CD4-positive, alpha-beta T cell treated with Interleukin-21 for 1 hour (primary cell): ENCODE measurements around the gene NUMB.
"Not testable (repeated sequence)": the region's sequence is repeated elsewhere in the genome, so short reads cannot be mapped to it uniquely, and the experiment has no call there.

ENCODE experiments used
- DNase-seq: peaks from one replicate; pipeline ENCODE4 v3.0.0-alpha.2; 2020

NUMB gene

DNA sequence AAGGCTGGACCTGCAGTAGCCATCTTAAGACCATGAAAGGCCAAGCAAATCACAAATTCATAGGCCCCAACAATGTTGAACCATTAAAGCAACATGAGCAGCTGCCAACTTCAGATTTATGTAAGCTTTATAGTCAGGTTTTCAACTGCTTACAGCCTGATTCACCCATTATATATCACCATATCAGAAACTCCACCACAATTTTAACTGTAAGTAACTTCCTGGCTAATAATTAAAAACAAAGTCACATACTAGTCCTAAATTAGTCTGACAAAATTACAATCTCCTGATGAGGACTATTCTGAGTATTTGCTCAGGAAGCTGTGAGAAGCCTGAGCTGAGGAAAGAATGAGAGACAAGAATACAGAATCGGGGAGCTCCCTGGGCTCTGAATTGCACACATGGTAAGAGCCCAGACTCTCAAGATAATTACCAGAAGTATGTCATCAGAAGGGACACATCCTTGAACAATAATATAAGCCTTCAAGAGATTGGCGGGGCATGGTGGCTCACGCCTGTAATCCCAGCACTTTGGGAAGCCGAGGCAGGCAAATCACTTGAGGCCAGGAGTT is 55.1 kb downstream of the NUMB start:
- no peak for DNase-seq

DNA sequence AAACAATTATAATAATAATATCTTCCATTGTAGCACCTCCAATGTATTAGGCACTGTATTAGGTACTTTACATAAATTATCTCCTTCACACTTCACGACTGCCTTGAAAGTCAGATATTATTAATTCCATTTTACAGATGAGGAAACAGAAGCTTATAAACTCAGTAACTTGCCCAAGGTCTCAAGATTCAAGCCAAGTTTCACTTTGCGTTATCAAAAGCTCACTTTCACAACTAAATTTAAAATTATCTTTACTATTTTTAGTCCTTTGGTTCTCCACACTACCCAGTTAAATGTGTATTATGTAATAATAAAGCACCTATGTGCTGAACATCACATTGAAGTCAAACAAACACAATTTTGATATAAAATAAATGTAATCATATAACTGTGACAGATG is 55.8 kb downstream of the NUMB start:
- no peak for DNase-seq

DNA sequence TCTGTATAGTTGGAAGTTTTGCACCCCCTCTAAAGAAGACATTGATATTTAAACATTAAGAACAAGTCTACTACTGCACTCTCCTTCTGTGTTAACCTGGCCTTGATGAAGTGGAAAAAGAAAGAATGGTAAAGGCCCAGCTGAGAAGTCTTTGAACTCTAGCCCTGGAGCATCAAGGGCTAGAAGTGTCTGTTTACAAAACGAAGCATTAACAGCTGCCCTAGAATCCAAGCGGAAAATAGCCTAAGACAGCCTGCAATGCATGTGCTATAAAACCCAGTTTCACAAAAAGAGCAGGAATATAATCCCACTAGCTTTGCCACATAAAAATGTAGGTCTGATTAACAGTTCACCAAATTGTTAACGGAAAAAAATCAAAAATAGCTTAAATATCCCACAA is 60.5 kb downstream of the NUMB start:
- DNase-seq, result no peak

DNA sequence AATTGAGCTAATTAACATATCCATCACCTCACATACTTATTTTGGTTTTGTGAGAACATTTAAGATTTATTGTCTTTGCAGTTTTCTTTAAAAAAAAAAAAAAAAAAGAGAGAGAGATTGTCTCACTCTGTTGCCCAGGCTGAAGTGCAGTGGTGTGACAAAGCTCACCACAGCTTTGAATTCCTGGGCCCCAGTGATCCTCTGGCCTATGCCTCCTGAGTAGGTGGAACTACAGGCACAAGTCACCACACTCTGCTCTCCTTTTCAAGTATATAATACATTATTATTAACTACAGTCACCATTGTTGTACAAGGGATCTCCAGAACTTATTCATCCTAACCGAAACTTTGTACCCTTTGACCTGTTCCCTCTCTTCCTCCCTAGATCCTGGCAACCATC is 64.0 kb downstream of the NUMB start:
- DNase-seq, result no peak

DNA sequence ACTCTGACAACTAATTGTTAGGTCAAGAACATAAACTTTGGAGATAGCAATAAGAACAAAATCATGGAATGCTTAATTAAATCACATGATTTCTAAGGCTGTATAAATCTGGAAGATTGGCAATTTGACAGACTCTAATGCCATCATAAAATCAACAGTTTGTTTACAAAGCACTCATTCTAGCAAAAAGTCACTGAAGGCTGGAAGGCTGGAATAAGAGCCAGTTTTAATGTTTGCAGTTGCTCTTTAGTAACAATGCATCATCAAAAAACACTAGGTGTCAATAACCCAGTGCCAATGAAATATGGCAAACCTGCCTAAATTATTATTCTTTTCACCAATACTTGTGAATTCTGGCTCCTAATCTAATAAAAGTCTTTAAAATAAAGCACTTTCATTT is 65.0 kb downstream of the NUMB start:
- DNase-seq, result no peak

DNA sequence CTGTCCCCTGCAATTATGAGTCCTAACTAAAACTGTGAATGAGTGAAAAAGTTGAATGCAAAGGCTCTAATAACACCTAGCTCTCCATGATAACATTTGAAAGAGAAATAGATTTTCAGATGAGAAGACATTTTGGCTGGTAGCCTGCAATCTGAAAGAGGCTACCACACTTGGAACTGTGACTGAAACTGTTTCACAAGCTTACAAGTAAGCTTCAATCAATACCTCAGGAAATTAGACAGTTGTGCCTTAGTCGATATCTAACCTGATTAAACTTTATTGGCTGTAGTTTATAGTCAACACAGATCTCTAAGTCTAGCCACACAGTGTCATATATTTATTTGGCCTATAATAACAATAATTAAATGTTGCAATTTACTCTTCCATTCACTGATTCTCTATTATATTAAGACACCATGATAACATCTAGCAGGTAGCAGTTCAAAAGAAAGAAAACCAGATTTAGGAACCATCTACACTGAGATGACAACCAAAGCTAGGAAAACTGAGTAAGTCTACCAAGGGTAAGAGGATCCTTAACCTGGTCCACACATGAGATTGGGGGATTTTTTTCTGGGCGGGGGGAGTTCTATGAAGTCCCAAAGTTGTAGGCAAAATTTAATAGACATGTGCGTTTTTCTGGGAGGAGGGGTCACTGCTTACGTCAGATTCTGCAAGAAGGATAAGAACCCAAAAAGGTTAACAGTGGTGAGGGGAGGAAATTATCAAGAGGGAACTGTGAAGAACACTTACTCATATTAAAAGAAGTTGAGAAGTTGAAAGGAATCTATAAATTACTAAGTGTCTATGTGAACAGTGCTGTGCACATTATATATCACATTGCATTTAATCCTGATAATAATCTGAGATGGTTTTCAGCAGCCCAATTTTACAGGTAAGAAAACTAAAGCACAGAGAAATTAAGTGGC is 65.8 kb downstream of the NUMB start:
- DNase-seq, result no peak

DNA sequence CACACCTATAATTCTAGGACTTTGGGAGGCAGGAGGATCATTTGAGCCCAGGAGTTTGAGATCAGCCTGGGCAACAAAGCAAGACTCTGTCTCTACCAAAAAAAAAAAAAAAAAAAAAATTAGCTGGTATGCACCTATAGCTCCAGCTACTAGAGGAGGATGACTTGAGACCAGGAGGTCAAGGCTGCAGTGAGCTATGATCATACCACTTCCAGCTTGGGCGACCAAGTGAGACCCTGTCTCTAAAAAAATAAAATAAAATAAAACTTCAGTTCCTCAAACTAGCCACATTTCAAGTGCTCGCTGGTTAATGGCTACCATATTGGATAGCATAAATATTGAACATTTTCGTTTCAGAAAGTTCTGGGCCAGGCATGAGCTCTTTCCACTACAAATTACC is 70.5 kb downstream of the NUMB start:
- DNase-seq, result not testable (repeated sequence)

DNA sequence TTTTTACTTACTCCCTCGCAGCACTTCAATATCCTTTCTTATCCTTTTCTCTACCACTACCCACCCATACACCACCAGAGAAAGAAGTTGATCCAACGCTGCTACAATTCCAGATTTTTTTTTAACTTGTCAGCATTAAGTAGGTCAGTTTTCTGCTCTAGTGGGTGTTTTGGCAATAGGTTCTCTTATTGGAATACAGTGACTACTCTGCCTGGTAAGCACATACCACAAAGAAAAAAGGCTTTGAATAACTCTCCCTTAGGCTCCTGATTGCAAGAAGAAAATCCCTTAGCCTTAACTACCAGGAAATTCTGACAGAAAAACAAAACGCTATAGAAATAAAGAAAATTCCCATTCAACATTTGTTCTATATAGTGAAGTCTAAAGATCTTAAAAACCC is 72.0 kb downstream of the NUMB start:
- DNase-seq, result no peak

DNA sequence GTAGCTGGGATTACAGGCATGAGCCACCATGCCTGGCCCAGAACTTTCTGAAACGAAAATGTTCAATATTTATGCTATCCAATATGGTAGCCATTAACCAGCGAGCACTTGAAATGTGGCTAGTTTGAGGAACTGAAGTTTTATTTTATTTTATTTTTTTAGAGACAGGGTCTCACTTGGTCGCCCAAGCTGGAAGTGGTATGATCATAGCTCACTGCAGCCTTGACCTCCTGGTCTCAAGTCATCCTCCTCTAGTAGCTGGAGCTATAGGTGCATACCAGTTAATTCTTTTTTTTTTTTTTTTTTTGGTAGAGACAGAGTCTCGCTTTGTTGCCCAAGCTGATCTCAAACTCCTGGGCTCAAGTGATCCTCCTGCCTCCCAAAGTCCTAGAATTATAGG is 73.3 kb downstream of the NUMB start:
- DNase-seq, result not testable (repeated sequence)

DNA sequence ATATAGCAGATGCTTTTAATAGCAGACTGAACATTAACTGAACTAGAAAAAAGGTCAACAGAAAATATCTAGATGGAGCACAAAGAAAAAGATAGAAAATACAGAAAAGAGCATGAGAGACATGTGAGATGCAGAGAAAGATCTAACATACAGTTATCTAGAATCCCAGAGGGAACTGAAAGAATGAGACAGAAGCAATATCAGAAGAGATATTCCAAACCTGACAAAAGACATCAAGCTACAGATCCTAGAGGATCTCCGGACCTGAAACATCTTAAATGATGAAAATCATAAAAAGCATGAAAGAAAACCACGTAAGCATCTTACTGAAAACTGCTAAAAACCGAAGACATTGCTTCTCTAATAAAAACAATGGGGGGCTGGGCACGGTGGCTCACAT is 75.0 kb downstream of the NUMB start:
- DNase-seq, result no peak

DNA sequence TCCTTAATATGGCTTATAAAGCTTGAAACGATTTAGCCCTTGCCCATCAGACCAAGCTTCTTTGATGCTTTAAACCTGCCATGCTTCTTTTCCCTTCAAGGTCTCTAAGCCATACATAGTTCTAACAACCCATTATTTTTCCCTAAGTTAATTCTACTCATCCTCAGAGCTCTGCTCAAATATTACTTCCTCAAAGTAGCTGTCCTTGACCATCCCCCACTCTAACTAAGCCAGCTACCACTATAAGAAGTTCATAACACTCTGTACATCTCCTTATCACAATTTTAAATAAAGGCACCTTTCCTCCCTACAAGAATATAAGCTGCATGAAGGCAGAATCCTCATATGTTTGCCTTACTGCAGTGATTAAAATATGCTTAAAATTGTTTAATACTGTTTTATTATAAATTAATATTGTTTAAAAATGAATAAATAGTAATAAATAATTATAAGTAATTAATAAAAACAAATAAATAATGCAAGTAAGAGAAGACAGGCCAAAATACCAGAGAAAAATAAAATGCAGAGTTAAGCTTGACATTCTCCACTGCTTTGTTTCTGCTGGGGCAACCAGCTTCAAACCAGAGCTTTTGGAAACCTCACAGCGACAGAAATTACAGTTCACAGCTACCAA is 76.8 kb downstream of the NUMB start:
- DNase-seq, result no peak

DNA sequence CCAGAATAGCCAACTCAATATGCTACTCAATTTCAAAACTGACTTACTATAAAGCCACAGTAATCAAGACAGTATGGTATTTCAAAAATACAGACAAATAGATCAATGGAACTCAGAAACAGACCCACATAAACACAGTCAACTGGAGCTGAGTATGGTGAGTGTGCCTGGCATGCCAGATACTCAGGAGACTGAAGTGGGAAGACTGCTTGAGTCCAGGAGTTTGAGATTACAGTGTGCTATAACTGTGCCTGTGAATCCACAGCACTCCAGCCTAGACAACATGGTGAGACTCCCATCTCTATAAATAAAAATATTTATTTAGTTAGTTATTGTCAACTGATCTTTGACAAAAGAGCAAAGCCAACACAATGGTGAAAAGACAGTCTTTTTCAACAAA is 81.8 kb downstream of the NUMB start:
- no peak for DNase-seq

DNA sequence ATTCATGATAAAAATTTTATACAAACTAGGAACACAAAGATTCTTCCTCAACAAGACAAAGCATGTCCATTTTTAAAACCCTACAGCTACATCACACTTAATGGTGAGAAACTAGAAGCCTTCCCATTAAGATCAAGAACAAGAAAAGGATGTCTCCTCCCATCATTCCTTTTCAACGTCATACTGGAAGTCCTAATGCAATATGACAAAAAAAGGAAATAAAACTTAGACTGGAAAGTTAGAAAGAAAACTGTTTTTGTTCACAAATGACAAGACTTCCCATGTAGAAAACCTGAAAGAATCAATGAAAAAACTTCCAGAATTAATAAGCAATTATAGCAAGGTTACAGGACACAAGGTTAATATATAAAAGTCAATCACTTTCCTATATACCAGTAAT is 82.5 kb downstream of the NUMB start:
- no peak for DNase-seq

DNA sequence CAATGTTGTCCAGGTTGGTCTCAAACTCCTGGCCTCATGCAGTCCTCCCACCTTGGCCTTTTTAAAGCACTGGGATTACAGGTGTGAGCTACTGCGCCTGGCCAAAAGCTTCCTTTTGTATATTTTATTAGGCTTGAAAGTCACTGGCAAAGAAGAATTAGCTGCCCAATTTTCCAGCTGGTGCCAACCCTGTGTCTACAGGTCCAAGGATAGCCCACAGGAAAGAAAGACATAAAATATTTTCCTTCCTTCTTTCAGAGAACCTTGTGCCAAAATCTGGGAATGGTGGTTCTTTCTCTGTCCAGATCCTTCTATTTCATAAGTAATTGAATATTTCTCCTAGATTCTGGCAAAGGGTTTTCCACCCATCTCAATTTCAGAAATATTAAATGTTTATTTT is 84.1 kb downstream of the NUMB start:
- no peak for DNase-seq

DNA sequence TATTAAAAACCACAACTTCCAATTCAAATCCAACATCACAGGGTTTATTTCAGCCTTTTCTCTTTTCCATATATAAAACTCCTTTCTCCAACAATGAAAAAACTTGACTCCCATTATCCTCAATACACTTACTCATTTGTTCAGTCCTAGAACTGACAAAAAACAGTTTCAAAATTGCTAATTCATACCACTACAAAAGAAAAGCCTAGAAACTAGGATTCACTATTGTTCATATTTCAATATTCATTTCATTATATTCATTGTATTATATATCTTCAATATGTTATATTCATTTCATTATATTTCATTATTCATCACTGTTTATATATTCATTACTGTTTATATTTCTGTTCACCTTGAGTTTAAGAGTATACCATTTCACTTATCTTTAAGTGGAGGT is 85.8 kb downstream of the NUMB start:
- DNase-seq, result no peak

DNA sequence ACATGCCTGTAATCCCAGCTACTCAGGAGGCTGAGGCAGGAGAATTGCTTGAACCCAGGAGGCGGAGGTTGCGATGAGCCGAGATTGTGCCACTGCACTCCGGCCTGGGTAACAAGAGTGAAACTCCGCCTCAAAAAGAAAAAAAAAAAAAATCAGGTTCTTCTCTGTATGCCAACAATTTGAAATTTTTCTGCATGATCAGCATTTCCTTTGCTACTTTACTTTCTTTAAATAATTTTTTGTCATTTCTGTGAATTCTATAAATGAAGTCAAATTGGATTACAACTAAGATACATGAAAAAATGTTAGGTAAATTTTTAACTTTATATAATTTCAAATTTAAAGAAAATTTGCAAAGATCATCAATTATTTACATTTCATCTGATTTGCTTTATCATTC is 87.8 kb downstream of the NUMB start:
- DNase-seq, result no peak

DNA sequence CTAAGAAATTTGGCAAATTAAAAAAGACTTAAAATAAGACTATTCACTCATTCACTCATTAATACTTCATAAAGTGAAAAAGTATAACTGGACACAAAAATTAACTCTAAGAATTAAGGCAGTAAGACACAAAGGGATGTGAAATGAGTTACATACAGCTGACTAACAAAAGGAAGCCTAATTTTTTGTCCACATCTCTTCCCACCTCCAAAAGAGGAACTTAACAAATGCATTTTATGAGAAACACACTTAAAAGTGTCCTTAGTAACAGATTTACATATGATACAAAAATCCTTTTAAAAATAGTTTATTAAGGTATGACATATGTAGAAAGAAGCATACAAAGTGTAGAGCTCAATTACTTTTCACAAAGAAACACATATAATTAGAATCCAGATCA is 88.9 kb downstream of the NUMB start:
- no peak for DNase-seq

DNA sequence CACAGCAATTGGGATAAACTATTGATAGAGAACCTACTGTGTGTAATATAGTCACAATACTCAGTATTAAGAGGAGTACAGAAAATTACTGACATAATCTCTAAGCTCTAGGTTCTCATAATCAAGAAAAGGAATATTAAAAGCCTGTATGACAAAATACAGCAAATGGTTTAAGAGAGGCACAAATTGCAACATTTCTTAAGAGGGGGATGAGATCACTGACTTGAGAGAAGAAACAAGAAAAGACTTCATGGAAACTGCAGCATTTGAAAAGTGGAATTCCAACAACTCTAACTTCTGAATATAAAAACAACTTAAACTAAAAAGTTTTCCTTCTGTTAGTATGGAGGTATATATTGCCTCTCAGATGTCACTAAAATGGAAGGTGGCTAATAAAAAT is 89.7 kb downstream of the NUMB start:
- no peak for DNase-seq

DNA sequence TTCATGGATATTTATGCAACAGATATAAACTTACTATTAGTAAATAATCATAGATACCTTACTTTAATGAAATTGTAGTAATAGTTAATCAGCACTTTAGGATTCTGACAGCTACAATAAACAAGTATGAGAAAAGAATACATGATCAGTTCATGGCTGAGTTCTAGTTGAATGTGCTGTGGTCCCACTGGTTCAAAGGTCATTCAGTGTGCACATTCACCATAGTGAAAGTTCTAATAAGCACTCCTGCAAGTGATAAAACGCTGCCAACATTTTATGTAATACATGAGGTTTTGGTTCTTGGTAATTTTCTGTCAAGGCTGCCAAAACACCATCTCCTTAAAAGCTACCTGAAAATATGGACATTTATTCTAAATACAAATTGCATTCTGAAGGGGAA is 92.6 kb downstream of the NUMB start:
- no peak for DNase-seq

DNA sequence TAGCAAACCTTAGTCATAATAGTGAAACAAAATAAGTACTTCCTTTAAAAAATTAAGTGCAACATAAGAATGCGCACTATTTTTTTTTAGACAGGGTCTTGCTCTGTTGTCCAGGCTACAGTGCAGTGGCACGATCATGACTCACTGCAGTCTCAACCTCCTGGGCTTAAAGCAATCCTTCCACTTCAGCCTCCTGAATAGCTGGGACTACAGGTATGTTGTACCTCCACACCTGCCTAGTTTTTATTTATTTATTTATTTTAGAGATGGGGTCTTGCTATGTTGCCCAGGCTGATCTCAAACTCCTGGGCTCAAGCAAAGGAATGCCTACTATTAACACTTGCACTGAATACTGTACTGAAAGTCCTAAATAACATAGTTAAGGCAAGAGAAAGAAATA is 93.8 kb downstream of the NUMB start:
- no peak for DNase-seq

DNA sequence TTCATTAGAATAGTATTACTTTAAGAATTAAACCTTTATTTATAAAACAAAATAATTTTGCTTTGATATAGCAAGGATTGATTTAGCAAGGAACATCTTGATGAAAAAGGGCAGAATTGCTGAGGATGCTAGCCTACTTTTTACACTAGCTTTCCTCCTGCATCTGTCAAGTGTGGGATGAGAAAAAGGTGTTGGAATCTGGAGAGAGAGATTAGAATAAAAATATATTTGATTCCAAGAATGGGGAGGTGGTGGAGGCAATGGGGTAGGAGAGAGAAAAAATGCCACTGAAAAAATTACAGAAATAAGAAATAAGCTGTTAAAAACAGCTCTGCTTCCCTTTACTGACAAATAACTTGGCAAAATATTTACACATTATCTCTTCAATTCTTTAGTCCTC is 98.9 kb downstream of the NUMB start:
- no peak for DNase-seq

DNA sequence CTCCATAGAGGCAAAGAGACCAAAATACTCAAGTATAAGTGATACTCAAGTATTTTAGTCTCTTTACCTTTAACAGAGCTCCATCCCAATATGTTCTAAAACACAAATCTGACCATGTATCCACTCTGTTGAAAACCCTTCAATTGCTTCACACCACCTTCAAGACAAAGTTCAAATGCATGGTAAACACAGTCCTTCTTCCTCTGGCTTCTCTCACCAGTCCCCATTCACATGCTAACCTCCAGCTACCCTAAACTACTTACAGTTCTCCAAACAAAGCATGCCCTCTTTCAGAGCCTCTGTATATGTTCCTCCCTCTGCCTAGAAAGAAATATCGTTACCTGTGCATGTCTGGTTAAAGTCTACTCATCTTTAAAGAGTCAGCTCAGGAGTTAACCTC is 100.2 kb downstream of the NUMB start:
- DNase-seq, result no peak

DNA sequence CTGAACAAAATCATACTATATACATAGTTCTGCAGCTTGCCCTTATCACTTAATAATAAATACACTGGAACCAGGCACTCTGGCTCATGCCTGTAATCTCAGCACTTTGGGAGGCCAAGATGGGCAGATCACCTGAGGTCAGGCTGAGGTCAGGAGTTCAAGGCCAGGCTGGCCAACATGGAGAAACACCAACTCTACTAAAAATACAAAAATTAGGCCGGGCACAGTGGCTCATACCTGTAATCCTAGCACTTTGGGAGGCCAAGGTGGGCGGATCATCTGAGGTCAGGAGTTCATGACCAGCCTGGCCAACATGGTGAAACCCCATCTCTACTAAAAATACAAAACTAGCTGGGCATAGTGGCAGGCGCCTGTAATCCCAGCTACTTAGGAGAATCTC is 109.3 kb downstream of the NUMB start:
- DNase-seq, result not testable (repeated sequence)

DNA sequence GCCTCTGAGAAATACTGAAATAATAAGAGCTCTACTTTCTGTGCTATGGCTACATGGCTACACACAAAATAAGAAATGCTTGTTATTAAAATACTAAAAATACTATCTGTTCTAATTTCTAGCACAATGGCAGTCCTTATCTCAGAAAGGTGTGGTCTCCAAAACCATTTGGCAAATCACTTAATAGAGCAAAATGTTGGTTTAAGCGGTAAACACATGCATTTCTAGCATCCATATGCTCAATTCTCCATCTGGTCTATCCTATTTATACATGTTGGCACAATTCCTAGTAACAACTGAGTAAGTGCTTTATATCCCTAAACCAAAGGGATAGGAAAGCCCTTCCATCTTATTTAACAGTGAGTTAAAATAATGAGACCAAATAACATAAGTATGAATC is 114.0 kb downstream of the NUMB start:
- no peak for DNase-seq
